ENCODE results near the gene WNT10A. TPM values are rescaled to one million over a fixed set of nuclear protein-coding genes. Genes with fewer than 3 reads are reported as not detected.

Gene WNT10A
- total RNA-seq, 1 donor from 2014 or later: not detected

DNA sequence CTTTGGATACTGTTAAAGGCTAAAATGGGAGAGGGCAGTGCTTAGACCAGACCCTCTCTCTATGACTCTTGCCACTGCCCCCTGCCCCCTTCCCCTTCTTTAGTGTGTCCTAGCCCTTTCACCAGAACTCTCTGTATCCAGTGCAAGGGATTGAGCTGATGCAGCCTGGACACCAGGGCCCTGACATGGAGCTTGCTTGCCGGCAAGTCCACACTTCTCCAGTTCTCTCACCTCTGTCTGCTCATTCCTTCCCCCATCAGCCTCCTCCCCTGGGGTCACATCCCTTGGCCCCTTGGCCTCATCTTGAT, 22.6 kb upstream of the WNT10A start:
- H3K9me3 Mint-ChIP-seq (ENCODE audit: low read depth): no peaks in the 10 kb centered on the region
- DNase-seq (ENCODE audit: low spot score, unreplicated experiment): no peak
- peaks cover 11% of the 10 kb centered on the region for H3K4me1 Mint-ChIP-seq (ENCODE audit: low read depth)
- TF ChIP-seq, protein P1, sequence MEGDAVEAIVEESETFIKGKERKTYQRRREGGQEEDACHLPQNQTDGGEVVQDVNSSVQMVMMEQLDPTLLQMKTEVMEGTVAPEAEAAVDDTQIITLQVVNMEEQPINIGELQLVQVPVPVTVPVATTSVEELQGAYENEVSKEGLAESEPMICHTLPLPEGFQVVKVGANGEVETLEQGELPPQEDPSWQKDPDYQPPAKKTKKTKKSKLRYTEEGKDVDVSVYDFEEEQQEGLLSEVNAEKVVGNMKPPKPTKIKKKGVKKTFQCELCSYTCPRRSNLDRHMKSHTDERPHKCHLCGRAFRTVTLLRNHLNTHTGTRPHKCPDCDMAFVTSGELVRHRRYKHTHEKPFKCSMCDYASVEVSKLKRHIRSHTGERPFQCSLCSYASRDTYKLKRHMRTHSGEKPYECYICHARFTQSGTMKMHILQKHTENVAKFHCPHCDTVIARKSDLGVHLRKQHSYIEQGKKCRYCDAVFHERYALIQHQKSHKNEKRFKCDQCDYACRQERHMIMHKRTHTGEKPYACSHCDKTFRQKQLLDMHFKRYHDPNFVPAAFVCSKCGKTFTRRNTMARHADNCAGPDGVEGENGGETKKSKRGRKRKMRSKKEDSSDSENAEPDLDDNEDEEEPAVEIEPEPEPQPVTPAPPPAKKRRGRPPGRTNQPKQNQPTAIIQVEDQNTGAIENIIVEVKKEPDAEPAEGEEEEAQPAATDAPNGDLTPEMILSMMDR (IDR thresholded peaks at IDR 0.05; ENCODE audit: unreplicated experiment): no peak
- peaks cover 90% of the 10 kb centered on the region for H3K27me3 Mint-ChIP-seq
- H3K27ac Mint-ChIP-seq: no peak overlapping the region
- no peak overlapping the region for H3K4me3 Mint-ChIP-seq (ENCODE audit: low read depth)
- no peaks in the 10 kb centered on the region for H3K36me3 Mint-ChIP-seq (ENCODE audit: insufficient read depth)

DNA sequence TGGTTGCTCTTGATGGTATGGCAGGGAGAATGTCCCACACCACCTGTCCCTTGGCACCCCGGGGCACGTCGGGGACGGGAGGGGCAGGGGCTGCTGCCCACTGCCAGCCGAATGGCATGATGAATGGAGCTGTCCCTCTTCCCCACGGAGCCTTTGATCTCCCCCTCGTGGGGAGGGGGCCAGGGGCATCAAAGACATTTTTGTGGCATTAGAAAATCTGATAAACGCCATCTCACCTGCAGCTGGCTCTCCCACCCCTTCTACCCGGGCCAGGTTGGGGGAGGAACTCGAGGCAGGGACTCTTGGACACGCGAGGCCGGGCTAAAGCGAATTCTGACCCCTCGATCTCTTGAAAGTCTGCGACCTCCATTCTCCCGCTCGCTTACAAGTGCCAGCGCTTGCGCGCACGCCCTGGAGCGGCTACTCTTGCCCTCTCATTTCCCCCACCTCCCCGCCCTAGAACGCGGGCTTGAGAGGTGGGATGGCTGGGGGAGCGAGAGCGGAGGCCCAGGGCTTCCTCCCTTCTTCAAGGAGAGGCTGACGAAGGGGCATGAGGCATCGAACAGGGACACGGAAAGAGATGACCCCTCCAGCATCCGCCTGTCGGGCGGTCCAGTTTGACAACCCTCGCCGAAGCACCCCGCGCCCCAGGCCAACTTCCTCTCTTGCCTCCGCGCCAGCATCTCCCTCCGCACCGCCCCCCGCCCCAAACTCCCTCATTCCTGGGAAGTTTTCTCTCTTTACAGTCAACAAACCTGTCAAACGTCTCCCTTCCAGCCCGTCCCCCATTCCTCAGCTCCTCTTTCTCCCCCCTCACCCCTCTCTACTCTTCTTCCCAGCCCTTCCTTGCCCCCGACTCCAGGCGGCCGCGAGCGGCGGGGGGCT, 21.7 kb upstream of the WNT10A start:
- Mint-ChIP-seq H3K4me1 (ENCODE audit: low read depth) (peaks cover 11% of the 10 kb centered on the region), H3K27ac (no peak overlapping the region), H3K9me3 (ENCODE audit: low read depth) (no peaks in the 10 kb centered on the region), H3K4me3 (ENCODE audit: low read depth) (peak overlapping the region; percentile 57), H3K27me3 (peaks cover 90% of the 10 kb centered on the region), H3K36me3 (ENCODE audit: insufficient read depth) (no peaks in the 10 kb centered on the region)
- DNase-seq (ENCODE audit: low spot score, unreplicated experiment): no peak
- TF ChIP-seq, protein P1 (IDR thresholded peaks at IDR 0.05; ENCODE audit: unreplicated experiment): no peak

- peak within 1 kb of the TSS; percentile 67 for H3K4me3 Mint-ChIP-seq (ENCODE audit: low read depth)
- peaks cover 11% of the 10 kb centered on the region for H3K4me1 Mint-ChIP-seq (ENCODE audit: low read depth)
- H3K36me3 Mint-ChIP-seq (ENCODE audit: insufficient read depth): no peaks in the 10 kb centered on the region
- peaks cover 90% of the 10 kb centered on the region for H3K27me3 Mint-ChIP-seq
- DNase-seq (ENCODE audit: low spot score, unreplicated experiment): no peak
- TF ChIP-seq, protein P1 (IDR thresholded peaks at IDR 0.05; ENCODE audit: unreplicated experiment): no peak
- no peak within 1 kb of the TSS for H3K27ac Mint-ChIP-seq
- no peaks in the 10 kb centered on the region for H3K9me3 Mint-ChIP-seq (ENCODE audit: low read depth)
Measured at GRCh38 chr2:218859556-218859987, 21.1 kb upstream of the WNT10A start, which contains the start of gene WNT6. WNT6 (plus strand) TSS chr2:218859805; CDS start chr2:218860038, 233 bp downstream.

DNA sequence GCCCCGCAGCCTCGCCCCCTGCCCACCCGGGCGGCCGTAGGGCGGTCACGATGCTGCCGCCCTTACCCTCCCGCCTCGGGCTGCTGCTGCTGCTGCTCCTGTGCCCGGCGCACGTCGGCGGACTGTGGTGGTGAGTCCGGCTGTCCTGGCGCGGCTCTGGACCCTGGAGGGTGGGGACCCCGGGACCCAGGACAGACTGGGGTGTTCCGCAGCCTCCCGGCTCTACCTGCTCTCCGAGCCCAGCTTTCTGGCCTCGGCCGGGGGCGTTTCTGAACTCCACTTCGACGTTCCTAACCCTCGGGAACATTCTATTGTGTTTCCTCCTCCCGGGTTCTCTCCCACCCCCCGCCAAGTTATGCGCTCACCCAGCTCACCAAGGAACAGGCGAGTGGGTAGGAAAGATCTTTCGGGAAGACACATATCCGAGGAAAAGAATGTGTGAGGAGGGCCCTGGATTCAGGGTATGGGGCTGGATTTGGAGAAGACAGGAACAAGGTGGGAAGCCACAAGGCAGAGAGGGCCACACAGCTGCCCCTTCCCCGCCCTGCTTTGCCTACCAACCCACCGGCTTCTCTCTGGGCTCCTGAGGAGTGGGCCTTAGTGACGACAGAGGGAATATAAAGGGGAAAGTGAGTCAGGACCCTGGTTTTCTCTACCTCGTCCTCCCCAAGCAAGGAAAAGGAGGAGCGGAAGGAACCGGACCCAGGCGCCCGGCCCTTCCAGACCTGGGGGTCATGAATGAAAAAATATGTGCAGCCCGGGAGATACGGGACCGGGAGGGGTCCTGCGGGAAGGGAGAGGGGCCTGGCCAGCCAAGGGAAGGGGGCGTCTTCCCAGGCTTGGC, 20.4 kb upstream of the WNT10A start:
- Mint-ChIP-seq H3K9me3 (ENCODE audit: low read depth) (no peaks in the 10 kb centered on the region), H3K4me1 (ENCODE audit: low read depth) (peaks cover 11% of the 10 kb centered on the region), H3K36me3 (ENCODE audit: insufficient read depth) (no peaks in the 10 kb centered on the region), H3K27me3 (peaks cover 88% of the 10 kb centered on the region), H3K4me3 (ENCODE audit: low read depth) (peak overlapping the region; percentile 67), H3K27ac (no peak overlapping the region)
- DNase-seq (ENCODE audit: low spot score, unreplicated experiment): no peak
- TF ChIP-seq, protein P1 (IDR thresholded peaks at IDR 0.05; ENCODE audit: unreplicated experiment): no peak

DNA sequence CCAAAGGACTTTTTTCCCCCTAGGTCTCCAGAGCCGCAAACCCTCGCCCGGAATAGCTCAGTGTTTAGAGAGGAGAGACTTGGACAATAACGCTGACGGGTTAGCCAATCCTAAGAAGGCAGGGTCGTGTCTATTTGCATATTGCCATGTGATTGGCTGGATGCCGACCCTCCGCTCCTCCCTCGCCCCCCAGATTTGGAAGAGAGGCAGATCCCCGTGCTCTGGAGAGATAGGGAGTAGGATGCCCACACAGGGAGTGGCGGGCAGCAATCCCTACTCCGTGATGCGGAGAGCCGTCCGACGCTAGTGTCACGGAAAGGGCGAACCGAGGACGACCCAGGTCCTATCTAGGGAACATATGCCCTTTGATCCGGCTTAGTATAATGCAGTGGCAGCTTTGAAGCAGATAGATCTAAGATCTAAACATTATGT, 19.7 kb upstream of the WNT10A start:
- TF ChIP-seq, protein P1 (IDR thresholded peaks at IDR 0.05; ENCODE audit: unreplicated experiment): no peak
- Mint-ChIP-seq H3K27ac (no peak overlapping the region), H3K4me3 (ENCODE audit: low read depth) (peak overlapping the region; percentile 29), H3K4me1 (ENCODE audit: low read depth) (peaks cover 11% of the 10 kb centered on the region), H3K9me3 (ENCODE audit: low read depth) (no peaks in the 10 kb centered on the region), H3K36me3 (ENCODE audit: insufficient read depth) (no peaks in the 10 kb centered on the region), H3K27me3 (peaks cover 84% of the 10 kb centered on the region)
- no peak for DNase-seq (ENCODE audit: low spot score, unreplicated experiment)
